ENCODE data around the gene CLIC3. TPM values are rescaled to one million over a fixed set of nuclear protein-coding genes. Genes with fewer than 3 reads are reported as not detected.

CLIC3 gene
- total and polyA plus RNA-seq, 4 donors = 17.2 to 115 (median 81.1) TPM

DNA sequence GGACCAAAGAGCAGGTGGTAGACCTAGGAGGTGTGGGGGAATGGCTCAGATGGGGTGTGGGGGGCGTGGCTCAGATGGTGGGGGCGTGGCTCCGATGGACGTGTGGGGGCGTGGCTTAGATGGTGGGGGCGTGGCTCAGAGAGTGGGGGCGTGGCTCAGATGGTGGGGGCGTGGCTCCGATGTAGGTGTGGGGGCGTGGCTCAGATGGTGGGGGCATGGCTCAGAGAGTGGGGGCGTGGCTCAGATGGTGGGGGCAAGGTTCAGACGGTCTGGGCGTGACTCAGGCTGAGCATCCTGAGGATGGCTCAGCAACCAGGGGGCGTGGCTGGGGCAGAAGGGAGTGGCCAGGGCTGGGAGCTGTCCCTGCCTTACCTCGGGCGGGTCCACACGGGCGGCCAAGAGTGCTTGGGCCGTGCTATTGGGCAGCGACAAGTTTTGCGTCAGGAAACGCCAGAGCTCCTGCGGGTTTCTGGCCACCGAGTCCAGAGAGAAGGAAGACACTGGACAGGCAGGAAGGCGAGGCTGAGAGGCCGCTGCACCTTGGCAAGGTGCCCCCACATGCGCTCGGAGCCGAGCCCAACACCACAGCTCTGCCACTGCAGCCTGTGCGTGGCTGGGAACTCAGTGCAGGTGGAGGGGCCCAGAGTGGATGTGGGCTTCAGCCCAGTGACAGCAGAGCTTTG is 25.8 kb upstream of the CLIC3 start:
- ATAC-seq (ENCODE audit: insufficient read depth, low FRiP score) = peak; percentile 38
- 65% methylated on average over 28 to 30 of the region's 30 CpGs for WGBS, 2 donors

DNA sequence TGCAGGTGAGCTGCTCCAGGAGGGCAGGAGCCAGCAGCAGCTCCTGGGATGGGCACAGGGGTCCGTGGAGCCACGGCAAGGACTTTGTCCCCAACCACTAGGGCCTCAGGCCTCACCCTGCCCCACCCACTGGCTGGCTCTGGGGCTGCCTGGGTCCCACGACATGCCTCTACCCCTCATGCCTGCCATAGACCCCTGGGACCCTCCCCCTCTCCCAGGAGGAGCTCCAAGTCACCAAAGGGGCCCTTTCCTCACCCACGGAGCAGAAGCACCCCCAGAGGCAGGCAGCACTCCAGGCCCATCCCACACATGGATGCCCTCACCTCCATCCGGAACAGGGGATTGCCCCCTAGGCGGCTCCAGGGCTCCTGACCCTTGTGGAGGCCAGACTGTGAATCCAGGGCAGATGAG is 25.2 kb upstream of the CLIC3 start:
- DNase-seq (no peak), ATAC-seq (ENCODE audit: insufficient read depth, low FRiP score) (no peak)
- no peaks in the 10 kb centered on the region for H3K27me3 ChIP-seq (ENCODE audit: control insufficient read depth in 3 of 3, insufficient read depth in 3 of 3, low read length in 2 of 3)
- H3K4me1 ChIP-seq (ENCODE audit: control insufficient read depth in 5 of 5, insufficient read depth in 5 of 5, low read length in 5 of 5) = peaks cover 0 to 10% (median 0%) of the 10 kb centered on the region in 5 donors
- WGBS, 2 donors = 90 to 93% methylated on average over 6 of the region's 6 CpGs
- TF ChIP-seq, protein P1, sequence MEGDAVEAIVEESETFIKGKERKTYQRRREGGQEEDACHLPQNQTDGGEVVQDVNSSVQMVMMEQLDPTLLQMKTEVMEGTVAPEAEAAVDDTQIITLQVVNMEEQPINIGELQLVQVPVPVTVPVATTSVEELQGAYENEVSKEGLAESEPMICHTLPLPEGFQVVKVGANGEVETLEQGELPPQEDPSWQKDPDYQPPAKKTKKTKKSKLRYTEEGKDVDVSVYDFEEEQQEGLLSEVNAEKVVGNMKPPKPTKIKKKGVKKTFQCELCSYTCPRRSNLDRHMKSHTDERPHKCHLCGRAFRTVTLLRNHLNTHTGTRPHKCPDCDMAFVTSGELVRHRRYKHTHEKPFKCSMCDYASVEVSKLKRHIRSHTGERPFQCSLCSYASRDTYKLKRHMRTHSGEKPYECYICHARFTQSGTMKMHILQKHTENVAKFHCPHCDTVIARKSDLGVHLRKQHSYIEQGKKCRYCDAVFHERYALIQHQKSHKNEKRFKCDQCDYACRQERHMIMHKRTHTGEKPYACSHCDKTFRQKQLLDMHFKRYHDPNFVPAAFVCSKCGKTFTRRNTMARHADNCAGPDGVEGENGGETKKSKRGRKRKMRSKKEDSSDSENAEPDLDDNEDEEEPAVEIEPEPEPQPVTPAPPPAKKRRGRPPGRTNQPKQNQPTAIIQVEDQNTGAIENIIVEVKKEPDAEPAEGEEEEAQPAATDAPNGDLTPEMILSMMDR (IDR thresholded peaks at IDR 0.05; ENCODE audit: control extremely low read depth, extremely low read depth) = no peak
- H3K27ac ChIP-seq (ENCODE audit: low read depth in 1 of 2, low read length in 1 of 2) = no peak overlapping the region
- H3K4me3 ChIP-seq = no peak overlapping the region
- H3K9ac ChIP-seq (ENCODE audit: insufficient read depth in 1 of 2, low read length in 2 of 2) = no peak overlapping the region
- H3K36me3 ChIP-seq (ENCODE audit: control insufficient read depth in 4 of 4, insufficient read depth in 4 of 4, low read length in 4 of 4) = peaks cover 0 to 17% (median 3%) of the 10 kb centered on the region in 4 donors
- H3K9me3 ChIP-seq (ENCODE audit: control insufficient read depth in 4 of 4, insufficient read depth in 3 of 4, low read length in 3 of 4) = no peaks in the 10 kb centered on the region

More for the DNA sequence above, 25.8 kb upstream of the CLIC3 start:
- H3K4me1 ChIP-seq (ENCODE audit: control insufficient read depth in 5 of 5, insufficient read depth in 5 of 5, low read length in 5 of 5) = peaks cover 0 to 10% (median 1%) of the 10 kb centered on the region in 5 donors
- no peak overlapping the region for H3K27ac ChIP-seq (ENCODE audit: low read depth in 1 of 2, low read length in 1 of 2)
- peaks cover 0 to 11% (median 2%) of the 10 kb centered on the region in 4 donors for H3K36me3 ChIP-seq (ENCODE audit: control insufficient read depth in 4 of 4, insufficient read depth in 4 of 4, low read length in 4 of 4)
- H3K4me3 ChIP-seq = no peak overlapping the region
- TF ChIP-seq, protein P1 (IDR thresholded peaks at IDR 0.05; ENCODE audit: control extremely low read depth, extremely low read depth) = no peak
- H3K9ac ChIP-seq (ENCODE audit: insufficient read depth in 1 of 2, low read length in 2 of 2) = no peak overlapping the region
- H3K9me3 ChIP-seq (ENCODE audit: control insufficient read depth in 4 of 4, insufficient read depth in 3 of 4, low read length in 3 of 4) = no peaks in the 10 kb centered on the region
- no peaks in the 10 kb centered on the region for H3K27me3 ChIP-seq (ENCODE audit: control insufficient read depth in 3 of 3, insufficient read depth in 3 of 3, low read length in 2 of 3)
- no peak for DNase-seq

DNA sequence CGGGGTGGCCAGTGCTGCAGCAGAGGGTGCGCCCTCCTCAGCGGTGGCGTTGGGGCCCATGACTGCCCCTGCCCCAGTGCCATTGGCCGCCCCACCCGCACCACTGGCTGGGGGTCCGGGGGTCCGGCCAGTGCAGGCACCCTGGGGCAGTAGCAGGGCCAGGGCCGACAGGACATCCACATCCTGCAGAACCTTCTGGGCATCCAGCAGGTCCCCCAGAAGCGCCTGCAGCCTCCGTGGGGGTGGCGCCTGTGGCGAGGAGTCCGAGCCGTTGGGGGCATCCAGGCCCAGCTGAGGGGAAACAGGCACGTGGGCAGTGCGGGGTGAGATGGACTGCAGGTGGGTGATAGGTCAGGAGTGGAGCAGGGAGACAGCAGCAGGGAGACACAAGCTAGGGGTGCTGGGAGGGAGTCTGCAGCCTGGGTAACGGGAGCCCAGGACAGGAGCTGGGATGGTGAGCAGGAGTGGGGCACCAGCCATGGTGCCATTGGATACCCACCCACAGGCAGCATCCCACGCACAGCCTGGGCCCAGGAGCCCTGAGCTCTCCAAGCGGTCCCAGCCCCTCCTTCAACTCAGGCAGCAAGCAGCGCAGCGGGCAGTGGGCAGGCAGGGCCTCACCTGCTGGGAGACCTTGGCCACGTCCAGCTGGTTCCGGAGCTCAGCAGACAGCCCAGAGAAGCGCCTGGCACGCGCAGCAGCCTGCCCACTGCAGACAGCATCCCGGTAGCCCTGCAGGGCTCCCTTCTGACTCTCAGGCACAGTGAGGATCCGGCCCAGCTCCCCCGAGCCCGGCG is 24.6 kb upstream of the CLIC3 start:
- no peaks in the 10 kb centered on the region for H3K27me3 ChIP-seq (ENCODE audit: control insufficient read depth in 3 of 3, insufficient read depth in 3 of 3, low read length in 2 of 3)
- DNase-seq (no peak), ATAC-seq (ENCODE audit: insufficient read depth, low FRiP score) (no peak)
- H3K9ac ChIP-seq (ENCODE audit: insufficient read depth in 1 of 2, low read length in 2 of 2) = no peak overlapping the region
- H3K36me3 ChIP-seq (ENCODE audit: control insufficient read depth in 4 of 4, insufficient read depth in 4 of 4, low read length in 4 of 4) = peaks cover 0 to 23% (median 3%) of the 10 kb centered on the region in 4 donors
- no peaks in the 10 kb centered on the region for H3K9me3 ChIP-seq (ENCODE audit: control insufficient read depth in 4 of 4, insufficient read depth in 3 of 4, low read length in 3 of 4)
- peaks cover 0 to 10% (median 0%) of the 10 kb centered on the region in 5 donors for H3K4me1 ChIP-seq (ENCODE audit: control insufficient read depth in 5 of 5, insufficient read depth in 5 of 5, low read length in 5 of 5)
- H3K27ac ChIP-seq (ENCODE audit: low read depth in 1 of 2, low read length in 1 of 2) = no peak overlapping the region
- no peak overlapping the region for H3K4me3 ChIP-seq
- TF ChIP-seq, protein P1 (IDR thresholded peaks at IDR 0.05; ENCODE audit: control extremely low read depth, extremely low read depth) = no peak
- WGBS, 2 donors = 97 to 98% methylated on average over 29 to 32 of the region's 32 CpGs

All from lung (tissue), 12 donors.